HG02642 (cell line): ENCODE results near the gene NOP14.
A peak's percentile ranks its signal among the peaks of the same experiment; 100 is the strongest.
"Not testable (repeated sequence)": the region's sequence is repeated elsewhere in the genome, so short reads cannot be mapped to it uniquely, and the experiment has no call there.

Experiments
- ATAC-seq: cut with Tn5 transposase; IDR thresholded peaks from one replicate; pipeline ENCODE4 v1.9.1; 2021; ENCODE audit warnings: mild to moderate bottlenecking; ENCODE audit not compliant: unreplicated experiment, poor library complexity

Gene NOP14

DNA sequence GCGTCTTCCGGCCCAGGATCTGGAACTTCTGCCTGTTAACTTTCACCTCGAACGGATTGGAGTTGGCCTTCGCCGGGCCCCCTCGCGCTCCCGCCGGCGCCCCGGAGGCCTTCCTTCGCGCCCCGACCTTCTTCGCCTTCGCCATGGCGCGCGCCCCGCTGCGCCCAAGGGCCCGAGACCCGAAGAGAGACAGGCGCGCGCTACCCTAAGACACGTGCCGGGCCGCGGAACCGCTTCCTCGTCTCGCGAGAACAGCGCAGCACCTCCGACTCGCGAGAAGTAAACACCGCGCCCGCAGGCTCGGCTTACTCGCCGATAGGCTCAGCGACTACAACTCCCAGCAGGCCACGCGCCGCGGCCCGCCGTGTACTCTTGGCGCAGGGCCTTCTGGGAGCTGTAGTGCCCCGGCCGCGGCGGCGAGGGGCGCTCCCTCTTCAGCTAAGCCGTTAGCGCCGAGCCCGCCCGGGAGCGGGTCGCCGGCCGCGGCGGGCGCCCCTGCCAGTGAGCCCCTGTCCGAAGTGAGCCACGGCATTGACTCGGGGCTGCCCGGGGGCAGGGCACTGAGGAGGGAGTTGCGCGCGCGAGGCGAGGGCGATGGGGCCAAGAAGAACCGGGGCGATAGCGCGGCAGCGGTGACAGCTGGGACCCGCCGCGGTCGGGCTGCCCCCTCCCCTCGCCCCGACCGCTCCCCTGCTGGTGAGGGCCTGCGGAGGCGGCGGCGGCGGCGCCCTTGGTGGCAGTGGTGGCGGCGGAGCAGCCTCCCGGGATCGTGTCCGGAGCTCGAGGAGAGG lies at the start of gene NOP14, which contains the start of gene GRK4:
Gene NOP14, minus strand, starts transcription at position 232 of the 791 bp plus-strand sequence. Its CDS starts 87 bp downstream, at position 145.
Gene GRK4, plus strand, starts transcription at position 397 of the 791 bp plus-strand sequence. CDS start 500 bp downstream, outside the sequence.
- ATAC-seq: peak; percentile 92

DNA sequence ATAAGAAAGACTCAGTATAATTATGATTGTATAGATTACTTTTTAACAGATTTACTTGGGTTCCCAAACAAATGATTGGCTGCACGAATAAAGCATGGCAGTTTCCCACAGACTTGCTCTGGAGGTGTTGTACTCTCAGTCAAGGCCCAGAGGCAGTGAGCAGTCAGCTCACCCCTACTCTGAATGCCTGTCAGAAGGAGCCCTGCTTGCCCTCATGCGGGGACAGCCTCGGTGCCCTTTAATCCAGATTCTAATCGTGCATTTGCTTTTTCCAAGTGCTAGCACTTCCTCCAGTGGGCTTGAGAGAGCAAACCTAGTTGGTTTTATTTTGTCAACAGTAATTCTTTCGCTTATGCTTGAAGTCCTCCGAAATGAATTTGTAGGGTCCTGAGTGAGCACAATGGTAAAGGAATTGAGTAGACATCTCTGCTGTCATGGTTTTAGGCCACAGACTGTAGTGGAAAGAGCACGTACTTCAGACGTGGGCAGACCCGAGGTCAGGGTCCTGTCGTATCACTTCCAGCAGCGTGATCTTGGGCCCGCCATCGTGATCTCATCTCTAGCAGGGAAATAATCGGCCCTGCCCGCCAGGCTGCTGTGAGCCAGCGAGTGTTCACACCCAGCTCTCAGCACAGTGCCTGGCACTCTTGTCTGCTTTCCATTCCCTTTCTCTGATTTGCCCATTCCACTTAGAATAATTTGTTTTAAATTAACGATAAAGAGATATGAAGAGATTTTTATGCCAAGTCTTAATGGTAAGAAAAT lies 48.4 kb upstream of the NOP14 start:
- ATAC-seq: no peak

DNA sequence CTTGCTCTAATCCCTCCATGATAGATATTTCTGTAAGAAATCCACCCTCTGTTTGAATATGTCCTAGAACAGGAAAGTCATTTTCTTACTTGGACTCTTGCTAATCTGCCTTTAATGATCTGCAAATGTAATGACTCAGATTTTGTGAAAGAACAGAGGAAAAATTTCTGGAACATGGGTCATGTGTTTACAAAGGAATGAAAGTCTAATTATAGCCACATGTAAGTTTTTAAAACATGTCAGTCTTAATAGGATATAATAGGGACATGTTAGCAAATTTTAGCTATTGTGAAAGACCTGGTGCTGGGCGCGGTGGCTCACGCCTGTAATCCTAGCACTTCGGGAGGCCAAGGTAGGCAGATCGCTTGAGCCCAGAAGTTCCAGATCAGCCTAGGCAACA lies 47.8 kb upstream of the NOP14 start:
- no peak for ATAC-seq

DNA sequence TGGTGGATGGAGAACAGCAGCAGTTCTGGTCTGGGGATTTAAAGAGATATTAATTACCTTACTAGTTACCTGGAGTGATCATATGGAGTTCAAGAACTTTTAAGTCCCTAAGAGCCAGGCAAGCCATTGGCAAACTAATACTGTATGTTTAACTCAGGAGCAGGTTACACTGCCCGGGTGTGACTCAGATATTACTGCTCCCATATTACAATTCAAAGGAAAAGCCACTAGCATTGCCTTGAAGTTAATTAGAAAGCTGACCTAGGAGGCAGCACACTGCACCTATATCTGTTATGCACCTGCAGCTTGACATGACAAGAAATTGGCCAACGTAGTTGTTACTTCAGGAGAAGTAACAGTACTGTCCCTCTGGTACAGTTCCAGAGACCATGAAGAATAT lies 47.4 kb upstream of the NOP14 start:
- ATAC-seq: no peak

DNA sequence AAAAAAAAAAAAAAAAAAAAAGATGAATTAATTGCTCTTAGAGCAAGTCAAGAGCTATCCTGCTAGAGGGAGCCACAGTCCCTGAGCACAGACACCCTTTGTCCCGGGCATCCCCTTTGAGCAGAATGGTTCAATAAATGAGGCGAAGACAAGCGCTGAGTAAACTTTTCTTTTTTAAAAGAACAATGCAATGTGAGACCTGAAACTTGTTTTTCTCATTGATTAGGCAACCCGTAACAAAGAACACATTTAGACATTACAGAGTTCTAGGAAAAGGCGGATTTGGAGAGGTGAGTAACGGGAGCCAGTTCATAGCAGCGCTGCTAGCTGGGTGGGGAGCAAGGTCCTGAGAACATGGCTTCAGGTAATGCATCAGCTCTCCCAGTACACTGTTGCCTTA lies 46.2 kb upstream of the NOP14 start:
- no peak for ATAC-seq

DNA sequence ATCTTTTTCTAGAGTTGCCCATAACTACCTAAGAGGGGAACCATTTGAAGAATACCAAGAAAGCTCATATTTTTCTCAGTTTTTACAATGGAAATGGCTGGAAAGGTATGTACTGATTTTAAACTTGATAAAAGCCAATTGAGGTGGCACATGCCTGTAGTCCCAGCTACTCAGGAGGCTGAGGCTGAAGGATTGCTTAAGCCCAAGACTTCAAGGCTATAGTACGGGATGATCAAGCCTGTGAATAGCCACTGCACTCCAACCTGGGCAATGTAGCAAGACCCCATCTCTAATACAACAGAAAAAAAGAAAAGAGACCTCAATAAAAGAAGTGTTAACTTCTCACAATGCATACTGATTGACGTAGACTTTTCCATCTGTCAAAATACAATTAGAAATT lies 44.5 kb upstream of the NOP14 start:
- ATAC-seq: no peak

DNA sequence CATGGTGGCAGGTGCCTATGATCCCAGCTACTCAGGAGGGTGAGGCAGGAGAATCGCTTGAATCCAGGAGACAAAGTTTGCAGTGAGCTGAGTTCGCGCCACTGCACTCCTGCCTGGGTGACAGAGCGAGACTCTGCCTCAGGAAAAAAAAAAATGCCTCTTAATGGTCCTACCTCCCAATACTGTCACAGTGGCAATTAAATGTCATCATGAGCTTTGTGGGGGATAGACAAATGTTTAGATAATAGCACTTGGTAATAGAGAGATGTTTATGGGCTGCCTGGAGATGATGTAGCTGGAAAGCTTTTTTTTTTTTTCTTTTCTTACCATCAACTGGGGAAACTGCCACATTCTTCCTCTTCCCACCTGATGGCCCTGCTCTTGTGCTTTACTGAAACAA lies 33.2 kb upstream of the NOP14 start:
- no peak for ATAC-seq

DNA sequence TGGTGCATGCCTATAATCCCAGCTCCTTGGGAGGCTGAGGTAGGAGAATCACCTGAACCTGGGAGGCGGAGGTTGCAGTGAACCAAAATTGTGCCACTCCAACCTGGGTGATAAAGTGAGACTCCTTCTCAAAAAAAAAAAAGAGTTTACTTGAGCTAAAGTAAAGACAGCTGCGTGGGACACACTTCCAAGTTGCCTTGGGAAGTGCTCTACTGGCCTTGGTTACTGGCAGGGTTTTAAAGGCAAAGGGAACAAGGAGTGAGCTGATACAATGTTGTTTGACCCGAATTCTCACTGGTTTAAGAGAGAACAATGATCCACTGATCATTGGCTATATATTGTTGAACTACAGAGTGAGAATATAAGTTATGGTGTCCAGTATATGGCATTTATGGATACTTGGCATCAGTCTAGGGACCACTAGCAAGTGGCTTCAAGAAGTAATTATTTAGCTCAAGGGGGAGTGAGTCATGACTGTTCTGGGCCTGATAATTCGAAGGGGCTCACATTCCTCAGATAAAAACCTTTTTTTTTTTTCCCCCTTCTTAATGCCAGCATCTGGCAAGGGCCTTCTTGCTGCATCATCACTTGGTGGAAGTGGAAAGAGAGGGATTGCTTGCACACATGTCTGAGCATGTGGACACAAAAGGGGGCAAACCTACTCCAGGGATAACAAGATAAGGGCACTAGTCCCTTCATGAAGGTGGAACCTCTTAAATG lies 32.5 kb upstream of the NOP14 start:
- ATAC-seq: no peak

DNA sequence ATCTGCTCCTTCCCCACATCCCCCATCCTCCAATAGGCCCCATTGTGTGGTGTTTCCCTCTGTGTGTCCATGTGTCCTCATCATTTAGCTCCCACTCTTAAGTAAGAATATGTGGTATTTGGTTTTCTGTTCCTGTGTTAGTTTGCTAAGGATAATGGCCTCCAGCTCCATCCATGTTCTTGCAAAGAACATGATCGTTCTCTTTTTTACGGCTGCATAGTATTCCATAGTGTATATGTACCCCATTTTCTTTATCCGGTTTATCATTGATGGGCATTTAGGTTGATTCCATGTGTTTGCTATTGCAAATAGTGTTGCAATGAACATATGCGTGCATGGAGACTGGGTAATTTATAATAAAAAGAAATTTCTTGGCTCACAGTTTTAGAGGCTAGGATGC lies 31.7 kb upstream of the NOP14 start:
- ATAC-seq: no peak

DNA sequence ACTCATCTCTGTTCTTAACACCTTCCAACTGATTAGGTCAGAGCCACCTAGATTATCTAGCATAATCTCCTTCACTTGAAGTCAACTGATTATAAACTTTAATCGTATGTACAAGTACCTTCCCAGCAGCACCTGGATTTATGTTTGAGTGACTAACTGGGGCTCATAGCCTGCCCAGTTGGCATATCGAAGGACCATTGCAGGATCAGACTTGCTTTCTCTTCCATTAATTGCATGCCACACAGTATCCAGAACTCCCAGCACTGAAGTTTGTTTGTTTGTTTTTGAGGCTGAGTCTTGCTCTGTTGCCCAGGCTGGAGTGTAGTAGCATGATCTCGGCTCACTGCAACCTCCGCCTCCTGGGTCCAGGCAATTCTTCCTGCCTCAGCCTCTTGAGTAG lies 28.0 kb upstream of the NOP14 start:
- no peak for ATAC-seq

DNA sequence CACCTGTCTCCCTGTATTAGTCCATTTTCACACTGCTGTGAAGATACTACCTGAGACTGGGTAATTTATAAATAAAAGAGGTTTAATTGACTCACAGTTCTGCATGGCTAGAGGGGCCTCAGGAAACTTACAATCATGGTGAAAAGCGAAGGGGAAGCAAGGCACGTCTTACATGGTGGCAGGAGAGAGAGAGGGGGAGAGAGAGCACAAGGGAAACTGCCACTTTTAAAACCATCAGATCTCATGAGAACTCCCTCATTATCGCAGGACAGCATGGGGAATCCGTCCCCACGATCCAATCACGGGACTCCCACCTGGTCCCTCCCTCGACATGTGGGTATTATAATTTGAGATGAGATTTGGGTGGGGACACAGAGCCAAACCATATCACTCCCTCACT lies 20.5 kb upstream of the NOP14 start:
- ATAC-seq: not testable (repeated sequence)

DNA sequence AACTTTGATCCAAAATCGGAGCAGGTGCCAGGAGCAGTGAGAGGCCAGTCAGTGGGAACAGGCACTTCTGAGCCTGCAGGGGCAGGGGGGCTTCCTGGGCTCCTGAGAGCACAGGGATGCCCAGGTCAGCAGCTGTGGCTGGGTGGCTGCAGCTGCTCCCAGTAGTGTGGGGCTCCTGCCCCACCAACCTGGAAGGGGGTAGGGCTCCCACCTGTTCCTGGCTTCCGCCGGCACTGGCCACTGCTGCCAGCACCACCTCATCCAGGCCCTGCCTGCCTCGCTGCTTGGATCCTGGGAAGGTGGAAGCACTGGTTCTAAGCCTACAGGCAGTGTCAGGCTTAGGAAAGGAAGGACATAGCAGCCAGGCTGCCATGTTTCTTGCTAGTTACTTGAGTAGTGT lies 18.8 kb upstream of the NOP14 start:
- ATAC-seq: no peak

DNA sequence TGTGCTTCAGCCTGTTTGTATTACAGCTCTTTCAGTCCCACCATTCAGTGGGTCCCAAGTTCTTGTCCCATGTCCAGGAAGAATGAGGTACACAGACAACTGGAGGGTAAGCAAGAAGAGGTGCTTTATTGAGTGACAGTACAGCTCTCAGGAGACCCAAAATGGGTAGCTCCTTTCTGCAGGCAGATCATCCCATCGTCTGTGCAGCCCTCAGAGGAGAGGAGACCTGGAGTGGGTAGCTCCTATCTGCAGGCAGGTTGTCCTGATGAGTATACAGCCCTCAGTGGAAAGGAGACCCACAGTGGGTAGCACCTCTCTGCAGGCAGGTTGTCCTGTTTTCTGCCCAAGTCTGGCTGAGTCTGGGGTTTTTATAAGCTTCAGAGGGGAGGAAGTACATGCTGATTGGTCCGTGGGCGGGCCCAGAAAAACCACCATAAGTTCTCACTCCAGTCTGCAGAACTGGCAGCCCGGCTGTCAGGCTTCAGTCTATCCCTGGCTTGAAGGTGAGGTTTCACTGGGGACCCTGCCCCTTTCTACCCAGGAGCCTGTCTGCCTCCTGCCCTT lies 18.1 kb upstream of the NOP14 start:
- no peak for ATAC-seq

DNA sequence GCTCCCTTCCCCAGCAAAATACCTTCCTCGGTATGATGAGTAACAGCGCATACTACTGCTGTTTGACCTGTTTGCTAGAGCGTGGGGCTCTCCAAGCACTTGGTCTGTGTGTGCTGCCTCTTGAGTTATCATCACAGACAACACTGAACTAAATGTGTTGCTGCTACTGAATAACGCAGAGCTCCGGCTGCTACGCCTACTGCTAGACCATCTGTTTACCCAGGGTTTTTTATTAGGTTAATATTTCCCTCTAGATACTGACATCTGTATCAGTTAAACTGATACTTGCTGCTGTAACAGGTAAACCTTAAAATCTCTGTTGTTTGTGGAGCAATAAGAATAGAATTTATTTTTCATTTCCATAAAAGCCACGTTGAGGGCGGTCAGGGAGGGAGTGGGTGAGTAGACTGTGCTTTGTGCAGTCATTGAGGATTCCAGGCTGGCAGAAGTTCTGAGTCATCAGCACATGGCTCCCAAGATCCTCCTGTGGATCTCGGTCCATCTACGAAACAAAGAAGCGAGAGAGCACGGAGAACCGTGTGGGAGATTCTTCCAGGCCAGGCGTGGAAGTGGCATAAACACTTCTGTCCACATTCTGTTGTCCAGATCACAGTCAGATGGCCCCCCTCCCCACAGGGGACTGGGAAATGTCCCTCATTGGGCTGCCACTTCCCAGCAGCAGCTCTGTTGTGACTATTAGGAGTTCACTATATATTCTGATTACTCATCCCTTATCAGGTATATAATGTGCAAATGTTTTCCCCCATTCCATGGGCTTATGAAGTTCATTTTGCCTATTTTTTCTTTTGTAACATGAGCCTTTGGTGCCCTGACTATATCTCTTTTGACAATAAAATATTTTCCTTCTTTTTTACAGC lies 14.2 kb upstream of the NOP14 start:
- no peak for ATAC-seq

DNA sequence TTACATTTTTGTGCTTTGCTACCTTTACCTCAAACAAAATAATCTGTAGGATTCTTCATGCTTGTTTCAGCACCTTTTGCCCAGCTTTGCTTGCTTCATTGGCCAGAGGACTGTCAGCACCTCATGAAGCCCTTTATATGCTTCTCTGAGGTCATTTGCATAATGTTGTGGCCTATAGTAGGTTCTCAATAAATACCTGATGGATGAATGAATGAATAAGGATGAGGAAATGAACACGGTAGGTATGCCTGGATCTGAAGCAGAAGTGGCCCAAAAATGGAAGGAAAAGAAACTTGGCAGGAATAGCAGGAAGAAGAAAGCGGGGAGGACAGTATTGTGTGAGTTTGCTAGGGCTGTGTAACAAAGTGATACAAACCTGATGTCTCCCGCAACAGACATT lies 8.1 kb upstream of the NOP14 start:
- ATAC-seq: no peak

DNA sequence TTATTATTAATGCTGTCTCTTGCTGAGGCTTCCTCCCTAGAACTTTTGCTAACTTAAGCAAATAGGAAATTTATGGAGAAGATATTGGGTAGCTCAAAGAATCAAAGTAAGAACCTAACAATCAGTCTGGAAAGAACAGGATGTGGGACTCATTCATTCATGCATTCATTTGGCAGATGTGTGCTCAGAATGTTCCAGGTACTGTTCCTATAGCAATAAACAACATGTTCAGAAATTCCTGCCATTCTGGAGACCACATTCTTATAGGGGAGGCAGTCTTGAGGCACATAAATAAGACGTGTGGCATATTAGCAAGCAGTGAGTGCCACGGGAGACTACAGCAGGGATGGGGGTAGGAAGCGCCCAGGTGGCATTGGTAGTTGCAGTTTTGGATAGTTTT lies 5.2 kb upstream of the NOP14 start:
- no peak for ATAC-seq

DNA sequence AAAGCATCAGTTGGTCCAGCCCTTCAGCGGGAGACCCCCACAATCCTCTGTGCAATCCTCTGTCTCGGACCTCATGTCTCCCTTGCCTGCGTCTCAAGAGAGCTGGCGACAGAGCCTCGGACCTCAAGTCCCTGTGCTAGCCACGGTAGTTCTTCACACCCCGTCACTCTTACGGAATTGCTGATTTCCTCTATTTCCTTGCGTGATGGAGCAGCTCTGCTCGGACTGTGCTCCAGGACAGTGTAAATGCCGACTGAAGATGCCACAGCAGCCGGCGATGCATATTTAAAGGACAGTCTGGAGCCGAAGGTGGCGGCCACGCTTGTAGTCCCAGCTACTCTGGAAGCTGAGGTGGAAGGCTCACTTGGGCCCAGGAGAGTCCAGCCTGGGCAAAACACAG lies 2.1 kb upstream of the NOP14 start:
- ATAC-seq: no peak

DNA sequence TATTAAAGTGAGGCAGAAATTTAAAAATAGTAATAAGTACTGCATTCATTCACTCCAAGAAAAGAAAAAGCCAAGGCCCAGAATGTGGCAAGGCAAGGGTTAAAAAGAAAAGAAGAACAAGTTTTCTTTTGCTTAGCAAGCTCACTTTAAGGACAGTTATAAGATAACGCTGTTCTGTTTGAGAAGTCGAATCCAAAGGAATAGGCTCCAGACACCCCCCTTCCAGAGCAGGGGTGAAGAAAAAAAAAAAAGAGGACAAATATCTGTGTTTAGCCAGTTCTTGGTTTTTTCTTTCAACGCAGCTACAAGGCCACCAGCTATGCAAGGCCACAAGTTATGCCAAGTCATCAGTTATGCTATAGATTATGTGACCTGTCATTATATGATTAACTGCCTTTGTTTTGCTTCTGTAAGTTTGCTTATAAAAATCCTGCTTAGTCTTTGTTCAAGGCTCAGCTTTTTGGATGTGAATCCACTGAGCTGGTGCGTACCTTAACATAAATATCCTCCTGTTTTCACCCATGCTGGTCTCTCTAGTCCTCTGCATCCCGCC lies 1.6 kb upstream of the NOP14 start:
- no peak for ATAC-seq

DNA sequence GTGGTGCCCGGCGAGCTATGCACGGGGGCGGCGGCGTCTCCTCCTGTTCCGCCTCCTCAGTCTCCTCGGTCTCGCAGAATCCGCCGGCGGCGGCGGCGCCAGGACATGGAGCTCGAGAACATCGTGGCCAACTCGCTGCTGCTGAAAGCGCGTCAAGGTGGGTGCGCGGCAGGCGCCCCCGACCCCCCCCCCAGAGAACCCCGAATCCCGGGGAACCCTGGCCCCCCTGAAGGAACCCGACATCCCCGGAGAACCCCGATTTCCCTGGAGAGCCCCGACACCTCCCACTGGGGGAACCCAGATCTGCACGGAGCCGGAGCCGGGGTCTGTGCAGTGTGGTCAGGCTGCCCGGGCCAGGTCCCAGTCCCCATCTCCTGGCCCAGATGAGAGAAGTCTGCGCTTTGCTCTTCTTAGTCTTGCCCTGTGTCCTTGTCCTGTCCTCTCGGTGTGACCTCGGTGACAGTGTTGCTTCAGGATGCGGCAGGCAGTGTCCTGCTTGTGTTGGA lies 813 bp upstream of the NOP14 start:
- ATAC-seq: peak; percentile 32
